ENCODE results near the gene CGB3.

GRCh38 chr19:48988286-48988685 is 35.8 kb downstream of the CGB3 start:
- no peak for TF ChIP-seq CTCF (IDR thresholded peaks at IDR 0.05)
- TF ChIP-seq POLR2AphosphoS5 (IDR thresholded peaks at IDR 0.05) = no peak

Data from suprapubic skin (tissue), 3 donors.